ENCODE measurements around the gene SIRT7. TPM values are rescaled to one million over a fixed set of nuclear protein-coding genes. Genes with fewer than 3 reads are reported as not detected.

The SIRT7 gene
- total RNA-seq, 4 donors from 2014 or later: 52.6 to 81.0 (median 60.7) TPM

- no peaks in the 10 kb centered on the region for H3K9me3 ChIP-seq
- no peak for DNase-seq
- peaks cover 0 to 18% (median 0%) of the 10 kb centered on the region in 4 donors for H3K27me3 ChIP-seq
- H3K36me3 ChIP-seq: peaks cover 10 to 74% (median 25%) of the 10 kb centered on the region in 3 donors
- peak overlapping the region in 1 of 4 donors; percentile 44 for H3K27ac ChIP-seq
- H3K4me1 ChIP-seq: peaks cover 11 to 45% (median 13%) of the 10 kb centered on the region in 3 donors
- H3K4me3 ChIP-seq: no peak overlapping the region
- TF ChIP-seq POLR2A (IDR thresholded peaks at IDR 0.05) (no peak), CTCF (IDR thresholded peaks at IDR 0.05) (peak in 1 of 6 experiments; percentile 5)
- intact Hi-C loops (cut with DNase I): no loop called here
- 51 to 59% methylated on average over 13 to 15 of the region's 19 CpGs for WGBS, 2 donors
Measured at GRCh38 chr17:81898029-81898866, 19.7 kb downstream of the SIRT7 start.

GRCh38 chr17:81895400-81895799, 22.6 kb downstream of the SIRT7 start:
- Histone ChIP-seq H3K27ac (no peak overlapping the region), H3K27me3 (no peaks in the 10 kb centered on the region), H3K4me1 (peaks cover 7 to 43% (median 11%) of the 10 kb centered on the region in 3 donors), H3K9me3 (no peaks in the 10 kb centered on the region), H3K4me3 (no peak overlapping the region), H3K36me3 (peaks cover 10 to 68% (median 25%) of the 10 kb centered on the region in 3 donors)
- TF ChIP-seq POLR2A (IDR thresholded peaks at IDR 0.05): no peak
- no peak for TF ChIP-seq CTCF (IDR thresholded peaks at IDR 0.05)
- 90 to 96% methylated on average over 10 of the region's 11 CpGs for WGBS, 2 donors
- DNase-seq: no peak
- intact Hi-C loops (cut with DNase I): no loop called here

- Histone ChIP-seq H3K27ac (peak overlapping the region; percentile 87 to 98 (median 94)), H3K27me3 (no peaks in the 10 kb centered on the region), H3K9me3 (no peaks in the 10 kb centered on the region), H3K4me3 (peak overlapping the region; percentile 64 to 99 (median 78)), H3K36me3 (peaks cover 33 to 68% (median 44%) of the 10 kb centered on the region in 3 donors), H3K4me1 (peaks cover 21 to 47% (median 26%) of the 10 kb centered on the region in 3 donors)
- no CpG with 5 or more reads among the region's 40 CpGs for WGBS, 2 donors
- no peak for TF ChIP-seq CTCF (IDR thresholded peaks at IDR 0.05)
- TF ChIP-seq POLR2A (IDR thresholded peaks at IDR 0.05): no peak
- intact Hi-C loops (cut with DNase I): no loop called here
- DNase-seq: no peak
Measured at GRCh38 chr17:81891303-81891552, 26.7 kb downstream of the SIRT7 start.

GRCh38 chr17:81890447-81891302, 27.3 kb downstream of the SIRT7 start:
- no peak for DNase-seq
- TF ChIP-seq POLR2A (IDR thresholded peaks at IDR 0.05) (no peak), CTCF (IDR thresholded peaks at IDR 0.05) (no peak)
- no peaks in the 10 kb centered on the region for H3K27me3 ChIP-seq
- intact Hi-C loops (cut with DNase I): no loop called here
- H3K36me3 ChIP-seq: peaks cover 33 to 68% (median 43%) of the 10 kb centered on the region in 3 donors
- peak overlapping the region; percentile 64 to 99 (median 78) for H3K4me3 ChIP-seq
- H3K27ac ChIP-seq: peak overlapping the region; percentile 87 to 98 (median 94)
- no peaks in the 10 kb centered on the region for H3K9me3 ChIP-seq
- peaks cover 22 to 52% (median 26%) of the 10 kb centered on the region in 3 donors for H3K4me1 ChIP-seq
- WGBS, 2 donors: 15 to 56% methylated on average over 5 to 21 of the region's 69 CpGs

GRCh38 chr17:81889602-81890001, 28.4 kb downstream of the SIRT7 start:
- TF ChIP-seq CTCF (IDR thresholded peaks at IDR 0.05) (no peak), POLR2A (IDR thresholded peaks at IDR 0.05) (no peak)
- H3K27me3 ChIP-seq: no peaks in the 10 kb centered on the region
- no peak for DNase-seq
- WGBS, 2 donors: 80 to 100% methylated on average over 4 to 8 of the region's 9 CpGs
- H3K27ac ChIP-seq: peak overlapping the region in 1 of 4 donors; percentile 87
- H3K4me3 ChIP-seq: peak overlapping the region in 1 of 4 donors; percentile 64
- intact Hi-C loops (cut with DNase I): no loop called here
- peaks cover 26 to 63% (median 31%) of the 10 kb centered on the region in 3 donors for H3K4me1 ChIP-seq
- H3K36me3 ChIP-seq: peaks cover 36 to 68% (median 37%) of the 10 kb centered on the region in 3 donors
- no peaks in the 10 kb centered on the region for H3K9me3 ChIP-seq
